Right lung (tissue), 5 donors: ENCODE measurements around the gene IL22RA2. TPM values are rescaled to one million over a fixed set of nuclear protein-coding genes. Genes with fewer than 3 reads are reported as not detected.

ENCODE experiments used
- DNase-seq, 2 donors: peaks; one replicate each; pipeline ENCODE4 v3.0.0-alpha.2; 2013
- polyA plus RNA-seq, 5 donors: library from polyadenylated mRNA; unstranded; fragments of 120-200 nt; gene quantifications; one replicate each; pipeline versions ENCODE4 v1.2.1 to v1.2.3, GENCODE V29; 2013; ENCODE audit warnings: inconsistent platforms in 1 of 5, low replicate concordance in 1 of 5; ENCODE audit not compliant: insufficient read length in 5 of 5, insufficient read depth in 1 of 5

The IL22RA2 gene
- polyA plus RNA-seq, 5 donors: not detected

GRCh38 chr6:137167702-137168377 lies 5.6 kb downstream of the IL22RA2 start:
- no peak for DNase-seq

DNA sequence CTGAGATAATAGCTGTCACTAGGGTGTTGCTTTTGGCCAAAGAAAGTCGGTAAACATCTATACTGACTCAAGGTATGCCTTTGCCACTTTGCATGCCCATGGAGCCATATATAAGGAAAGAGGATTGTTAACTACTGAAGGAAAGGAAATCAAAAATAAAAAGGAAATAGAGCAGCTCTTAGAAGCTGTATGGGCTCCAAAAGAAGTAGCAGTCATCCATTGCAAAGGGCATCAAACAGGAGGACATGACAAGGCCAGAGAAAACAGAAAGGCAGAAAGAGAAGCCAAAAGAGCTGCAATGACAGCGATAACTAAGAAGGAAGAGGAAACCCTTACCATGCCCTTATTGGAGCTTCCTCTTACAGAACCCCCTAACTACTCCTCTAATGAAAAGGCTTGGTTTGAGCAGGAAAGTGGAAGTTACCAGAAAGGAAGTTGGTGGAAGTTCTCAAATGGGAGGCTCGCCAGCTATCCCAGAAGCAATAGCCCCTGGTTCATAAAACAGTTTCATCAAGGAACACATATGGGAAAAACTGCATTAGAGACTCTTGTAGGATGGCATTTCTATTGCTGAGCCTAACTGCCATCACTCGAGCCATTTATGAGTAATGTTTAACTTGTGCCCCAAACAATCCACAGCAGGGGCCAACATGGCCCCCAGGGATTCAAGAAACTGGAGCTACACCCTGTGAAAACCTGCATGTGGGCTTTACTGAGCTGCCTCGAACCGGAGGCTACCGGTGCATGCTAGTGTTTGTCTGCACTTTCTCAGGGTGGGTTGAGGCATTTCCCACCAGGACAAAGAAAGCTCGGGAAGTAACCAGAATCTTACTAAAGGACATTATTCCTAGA lies 7.0 kb downstream of the IL22RA2 start:
- DNase-seq: no peak

- DNase-seq: no peak
Observed at GRCh38 chr6:137165375-137166246, 7.8 kb downstream of the IL22RA2 start.

DNA sequence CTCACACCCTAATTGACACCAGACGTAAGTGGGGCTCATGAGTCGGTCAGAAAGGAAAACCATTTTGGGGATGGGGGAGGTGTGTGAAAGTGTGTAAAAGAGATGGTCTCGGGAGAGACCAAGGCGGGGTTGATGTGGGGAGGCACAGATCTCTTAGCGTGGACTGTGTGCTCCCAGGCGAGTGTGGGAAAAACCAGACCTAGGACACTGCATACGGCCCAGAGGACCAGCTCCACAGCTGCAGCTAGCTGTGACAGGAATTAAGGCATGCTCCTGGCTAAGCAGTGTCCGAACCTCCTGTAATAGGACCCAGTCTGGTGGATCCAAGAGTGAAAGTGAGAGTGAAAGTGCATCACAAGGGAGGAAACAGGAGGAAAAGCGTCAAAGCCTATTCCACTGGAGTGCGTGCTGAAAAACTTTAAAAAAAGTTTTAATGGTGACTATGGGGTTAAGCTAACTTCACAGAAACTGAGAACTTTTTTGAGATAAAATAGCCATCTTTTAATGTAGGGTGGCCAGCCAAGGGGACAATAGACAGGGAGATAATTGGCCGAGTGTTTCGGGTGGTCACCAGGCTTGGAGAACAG lies 9.6 kb downstream of the IL22RA2 start:
- DNase-seq: no peak

GRCh38 chr6:137162692-137163306 lies 10.6 kb downstream of the IL22RA2 start:
- DNase-seq: no peak

GRCh38 chr6:137161949-137162348 lies 11.5 kb downstream of the IL22RA2 start:
- no peak for DNase-seq

GRCh38 chr6:137160763-137161162 lies 12.7 kb downstream of the IL22RA2 start:
- DNase-seq: no peak

- no peak for DNase-seq
Observed at GRCh38 chr6:137159912-137160311, 13.5 kb downstream of the IL22RA2 start.

GRCh38 chr6:137157601-137158000 lies 15.8 kb downstream of the IL22RA2 start:
- DNase-seq: peak; percentile 10 to 24

GRCh38 chr6:137156650-137157049 lies 16.8 kb downstream of the IL22RA2 start:
- no peak for DNase-seq

- DNase-seq: no peak
Observed at GRCh38 chr6:137155830-137156229, 17.6 kb downstream of the IL22RA2 start.

DNA sequence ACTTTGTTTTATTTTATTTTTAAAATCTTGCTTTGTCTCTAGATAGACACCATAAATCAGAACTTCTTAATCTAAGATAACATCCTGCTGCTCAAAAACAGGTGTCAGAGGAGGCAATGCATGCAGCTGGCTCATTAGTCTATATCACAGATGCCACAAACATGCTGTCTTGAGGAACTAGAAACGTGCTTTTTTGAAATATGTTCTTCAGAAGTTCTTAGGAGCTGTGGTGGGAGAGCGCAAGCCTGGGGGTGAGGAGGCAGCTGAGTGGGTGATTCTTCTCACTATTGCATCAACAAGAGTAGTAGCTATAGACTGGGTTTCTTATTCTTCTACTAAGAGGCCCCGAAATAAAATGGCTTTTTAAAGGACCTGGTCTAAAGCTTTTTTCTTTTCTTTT lies 23.4 kb downstream of the IL22RA2 start:
- DNase-seq: no peak

- DNase-seq: no peak
Observed at GRCh38 chr6:137149035-137149393, 24.4 kb downstream of the IL22RA2 start.

DNA sequence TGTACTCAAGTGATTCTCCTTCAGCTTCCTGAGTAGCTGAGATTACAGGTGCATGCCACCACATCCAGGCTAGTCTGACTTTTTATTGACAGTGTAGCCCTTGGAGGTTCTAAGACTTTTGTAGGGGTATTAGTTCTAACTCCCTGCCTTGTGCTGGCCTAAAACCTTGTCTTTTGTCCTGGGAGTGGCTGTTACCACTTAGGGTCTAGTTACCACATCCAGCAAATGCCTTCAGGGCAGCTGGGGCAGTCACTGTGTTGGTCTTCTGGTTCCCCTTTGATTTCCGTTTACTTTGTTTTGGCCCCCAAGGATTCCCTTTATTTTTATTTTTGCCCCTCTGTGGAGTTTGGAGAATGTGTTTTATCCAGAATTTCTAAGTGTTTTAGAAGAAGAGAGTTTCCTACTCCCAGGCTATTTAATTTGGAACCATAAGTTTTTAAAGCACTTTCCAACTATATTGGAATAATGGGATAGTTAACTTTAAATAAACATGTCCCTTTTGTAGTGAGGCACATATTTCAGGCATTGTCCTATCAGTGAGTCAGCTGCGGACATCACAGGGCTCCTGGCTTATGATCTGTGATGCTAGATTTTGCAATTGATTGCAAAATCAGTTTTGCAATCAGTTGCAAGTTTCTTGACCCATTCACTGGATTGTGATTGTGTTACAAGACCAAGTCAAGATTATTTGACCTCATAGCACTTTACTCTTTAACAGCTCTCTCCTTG lies 25.0 kb downstream of the IL22RA2 start:
- DNase-seq: no peak

- no peak for DNase-seq
Observed at GRCh38 chr6:137147195-137147594, 26.2 kb downstream of the IL22RA2 start.

GRCh38 chr6:137146206-137146605 lies 27.2 kb downstream of the IL22RA2 start:
- DNase-seq: no peak

GRCh38 chr6:137145421-137145820 lies 28.0 kb downstream of the IL22RA2 start:
- no peak for DNase-seq

DNA sequence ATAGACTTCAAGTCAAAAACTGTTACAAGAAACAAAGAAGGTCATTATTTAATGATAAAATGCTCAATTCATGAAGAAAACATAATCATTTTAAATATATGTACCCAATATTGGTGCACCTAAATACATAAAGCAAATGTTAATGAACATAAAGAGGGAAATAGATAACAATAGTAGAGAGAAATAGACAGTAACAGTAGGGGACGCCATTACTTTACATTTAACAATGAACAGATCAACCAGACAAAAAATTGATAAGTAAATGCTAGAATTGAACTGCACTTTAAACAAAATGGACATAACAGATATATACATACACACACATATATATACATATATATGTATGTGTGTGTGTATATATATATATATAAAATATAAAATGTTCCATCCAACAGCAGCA lies 37.4 kb downstream of the IL22RA2 start:
- DNase-seq: no peak

DNA sequence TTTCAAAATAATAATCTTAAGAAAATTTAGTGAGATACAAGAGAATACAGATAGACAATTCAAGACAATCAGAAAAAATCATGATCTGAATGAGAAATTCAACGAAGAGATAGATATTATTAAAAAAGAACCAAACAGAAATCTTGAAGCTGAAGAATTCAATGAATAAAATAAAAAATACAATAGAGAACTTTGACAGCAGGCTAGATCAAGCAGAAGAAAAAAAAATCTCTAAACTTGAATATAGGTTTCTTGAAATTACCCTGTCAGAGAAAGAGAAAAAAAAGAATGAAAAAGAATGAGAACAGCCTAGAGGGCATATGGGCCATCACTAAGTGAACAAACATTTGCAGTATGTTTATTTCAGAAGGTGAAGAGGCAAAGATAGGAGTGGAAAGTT lies 39.0 kb downstream of the IL22RA2 start:
- no peak for DNase-seq

DNA sequence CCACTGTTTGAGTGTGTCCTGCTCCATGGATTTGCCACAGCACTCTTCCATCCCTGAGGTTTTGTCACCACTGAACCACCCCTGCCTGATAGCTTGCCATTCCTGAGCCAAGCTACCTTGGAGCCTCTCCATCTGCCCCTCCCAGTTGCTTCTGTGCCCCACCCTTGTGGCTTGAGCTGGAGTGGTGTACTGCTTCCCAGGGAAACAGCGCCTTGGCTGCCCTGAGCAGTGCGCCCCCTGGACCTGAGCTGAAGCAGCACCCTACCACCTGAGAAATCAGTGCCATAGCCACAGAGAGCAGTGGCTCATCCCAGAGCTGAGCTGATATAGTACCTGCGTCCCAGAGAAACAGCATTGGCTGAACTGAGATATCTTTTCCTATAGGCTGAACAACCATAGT lies 40.3 kb downstream of the IL22RA2 start:
- no peak for DNase-seq
